Measurements from ENCODE around the gene GDPD2.

GDPD2 gene

GRCh38 chrX:70456256-70456655 is 33.1 kb downstream of the GDPD2 start:
- intact Hi-C loops (cut with DNase I) = no loop called here
- DNase-seq = no peak

- intact Hi-C loops (cut with DNase I) = no loop called here
- DNase-seq = no peak
These were observed 37.9 kb downstream of the GDPD2 start for GRCh38 chrX:70461026-70461425.

GRCh38 chrX:70464051-70464450 is 40.9 kb downstream of the GDPD2 start:
- intact Hi-C loops (cut with DNase I) = no loop called here
- no peak for DNase-seq

GRCh38 chrX:70466968-70467367 is 43.9 kb downstream of the GDPD2 start:
- intact Hi-C loops (cut with DNase I) = no loop called here

GRCh38 chrX:70468709-70469108 is 45.6 kb downstream of the GDPD2 start:
- intact Hi-C loops (cut with DNase I) = no loop called here

More at GRCh38 chrX:70466968-70467367, 43.9 kb downstream of the GDPD2 start:
- no peak for DNase-seq

GRCh38 chrX:70470850-70471289 is 47.8 kb downstream of the GDPD2 start:
- DNase-seq = no peak
- intact Hi-C loops (cut with DNase I) = no loop called here

More at GRCh38 chrX:70468709-70469108, 45.6 kb downstream of the GDPD2 start:
- DNase-seq = no peak

- intact Hi-C loops (cut with DNase I) = no loop called here
- DNase-seq = no peak
These were observed 53.2 kb downstream of the GDPD2 start for GRCh38 chrX:70476166-70476933.

DNA sequence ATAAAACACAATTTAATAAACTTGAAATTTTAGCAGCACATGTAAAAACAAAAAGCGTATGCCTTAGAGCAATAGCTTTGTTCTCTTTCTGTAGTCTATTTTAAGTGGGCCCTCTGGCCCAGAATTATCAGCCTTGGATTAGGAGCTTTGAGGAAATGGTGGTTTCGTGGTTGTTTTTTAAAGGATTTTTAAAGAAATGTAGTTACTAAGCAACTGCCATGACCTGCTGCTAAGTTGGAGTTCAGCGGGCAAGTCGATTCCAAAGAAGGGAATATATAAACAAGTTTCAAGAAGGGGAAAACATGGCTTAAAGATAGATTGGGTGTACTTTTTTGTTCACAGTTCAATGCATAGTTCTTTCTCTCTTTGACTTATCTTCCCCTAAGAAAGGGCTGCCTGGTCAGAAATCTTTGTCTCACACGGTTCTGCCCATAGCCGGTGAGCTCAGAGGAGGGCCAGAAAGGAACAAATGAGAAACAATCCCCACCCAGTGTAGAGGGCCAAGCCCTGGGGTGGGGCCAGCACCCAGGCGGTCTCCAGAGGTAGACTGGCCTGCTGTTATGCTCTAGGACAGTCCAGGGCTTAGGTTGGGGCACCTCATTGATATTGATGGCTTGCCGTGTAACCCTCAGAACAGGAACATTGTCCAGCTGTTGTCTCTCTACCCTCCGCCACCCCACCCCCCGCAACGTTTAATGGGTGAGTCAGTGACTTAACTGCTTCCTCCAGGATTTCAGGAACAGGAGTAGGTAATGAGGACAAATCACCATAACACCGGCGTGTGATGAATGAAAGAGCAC is 54.0 kb downstream of the GDPD2 start:
- intact Hi-C loops (cut with DNase I) = no loop called here

GRCh38 chrX:70477734-70478075 is 54.6 kb downstream of the GDPD2 start:
- no peak for DNase-seq
- intact Hi-C loops (cut with DNase I) = no loop called here

More for the DNA sequence above, 54.0 kb downstream of the GDPD2 start:
- peak in 4 of 42 donors; percentile 11 to 42 (median 18) for DNase-seq

GRCh38 chrX:70478526-70479245 is 55.6 kb downstream of the GDPD2 start:
- DNase-seq = no peak
- intact Hi-C loops (cut with DNase I) = no loop called here

DNA sequence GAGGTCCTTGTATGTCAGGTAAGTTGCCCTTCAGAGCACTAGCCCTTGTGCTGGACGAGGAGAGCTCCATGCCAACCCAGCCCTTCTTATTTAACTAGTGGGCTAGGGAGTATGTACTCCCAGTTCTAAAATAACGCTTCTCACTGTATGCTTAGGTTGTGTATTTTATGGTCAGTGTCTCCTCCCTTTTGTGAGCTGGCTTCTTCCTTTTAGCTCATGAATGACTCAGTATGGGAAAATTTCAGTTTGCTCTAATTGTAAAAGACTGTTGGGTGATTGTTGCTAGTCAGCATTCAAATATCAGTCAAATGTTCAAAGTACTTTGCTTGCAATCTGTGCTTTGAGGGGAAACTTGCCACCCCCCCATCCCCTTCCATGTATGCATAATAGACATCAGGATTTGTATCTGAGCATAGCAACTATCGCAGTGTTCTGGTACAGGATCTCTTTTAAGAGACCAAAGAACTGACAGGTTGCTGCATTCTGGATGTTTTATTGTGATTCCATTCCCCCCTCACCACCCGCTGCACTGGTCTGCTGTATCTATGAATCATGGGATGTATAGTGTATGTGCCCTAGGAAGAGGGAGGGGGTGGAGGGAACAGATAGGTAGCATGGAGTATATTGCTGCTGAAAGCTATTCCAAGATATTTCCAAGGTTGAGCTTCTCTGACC is 56.3 kb downstream of the GDPD2 start:
- DNase-seq = peak in 1 of 42 donors; percentile 30
- intact Hi-C loops (cut with DNase I) = no loop called here

GRCh38 chrX:70479922-70480659 is 57.0 kb downstream of the GDPD2 start:
- DNase-seq = no peak
- intact Hi-C loops (cut with DNase I) = no loop called here

GRCh38 chrX:70480660-70481018 is 57.5 kb downstream of the GDPD2 start:
- DNase-seq = peak; percentile 1 to 76 (median 38)

DNA sequence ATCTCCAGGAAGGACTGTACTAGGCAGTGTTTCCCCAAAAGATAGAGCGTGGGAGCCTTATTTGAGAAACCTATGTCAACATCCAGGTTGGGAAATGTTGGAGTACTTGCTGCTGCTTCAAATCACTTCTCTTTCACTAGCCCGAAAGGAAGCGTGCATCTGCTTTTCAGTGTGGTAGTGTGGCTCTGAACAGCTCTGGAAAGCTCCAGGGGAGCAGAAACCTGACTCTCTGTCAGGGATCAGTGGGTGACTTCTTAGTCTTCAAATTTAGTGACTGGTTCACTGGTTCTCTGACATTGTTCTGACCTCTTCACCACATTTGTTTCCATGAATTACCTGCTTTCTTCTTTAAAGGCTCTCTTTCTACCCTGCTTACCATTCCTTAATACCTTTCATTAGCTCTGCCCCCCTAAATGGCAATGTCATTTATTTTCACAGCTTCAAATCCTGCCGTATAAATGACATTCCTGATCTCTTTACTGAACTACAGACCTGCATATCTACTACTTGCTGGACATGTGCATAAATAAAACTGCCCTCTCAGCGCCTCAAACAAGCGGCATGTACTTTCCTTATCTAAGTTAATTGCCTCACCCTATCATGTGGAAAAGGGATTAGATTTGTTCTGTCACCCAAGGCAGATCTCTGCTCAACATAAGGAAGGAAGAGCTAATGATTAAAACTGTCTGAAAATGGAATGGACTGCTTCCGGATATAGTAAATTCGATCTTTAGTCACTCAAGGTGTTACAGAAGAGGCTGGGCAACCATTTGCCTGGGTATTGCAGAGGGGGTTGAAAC is 58.6 kb downstream of the GDPD2 start:
- intact Hi-C loops (cut with DNase I) = no loop called here
- DNase-seq = peak in 4 of 42 donors; percentile 8 to 36 (median 14)

More at GRCh38 chrX:70480660-70481018, 57.5 kb downstream of the GDPD2 start:
- intact Hi-C loops (cut with DNase I) = no loop called here

- no peak for DNase-seq
- intact Hi-C loops (cut with DNase I) = no loop called here
These were observed 59.2 kb downstream of the GDPD2 start for GRCh38 chrX:70482300-70482699.
